GM12878 (cell line): ENCODE measurements around the gene NEBL. TPM values are rescaled to one million over a fixed set of nuclear protein-coding genes. Genes with fewer than 3 reads are reported as not detected.

Experiments
- ATAC-seq: fragments of 200-7000 bp; cut with Tn5 transposase; 3 replicates; pipeline ENCODE4 v1.9.1; 2020; ENCODE audit warnings: mild to moderate bottlenecking, moderate library complexity
- BruUV-seq: library from RNA; stranded (reverse); fragments of 400-500 nt; replicated peaks from 2 replicates; lab custom pipeline; 2021; lab: Mats Ljungman, UMichigan
- CTCF ChIA-PET: fragments of 300-600 bp; sonication (Branson Sonifier 250); formaldehyde crosslinking; extraction: SDS; loops from one replicate; lab custom pipeline; 2021; ENCODE audit warnings: inconsistent platforms; lab: Yijun Ruan, JAX
- POLR2A ChIA-PET: fragments of 350-600 bp; formaldehyde crosslinking; extraction: SDS; loops from one replicate; lab custom pipeline; 2021; ENCODE audit warnings: inconsistent platforms; lab: Charles Lee
- RAD21 ChIA-PET: fragments of 300-600 bp; sonication (Branson Sonifier 250); formaldehyde crosslinking; loops from one replicate; lab custom pipeline; 2023; ENCODE audit warnings: antibody characterized with exemption; ENCODE audit not compliant: unreplicated experiment; lab: Charles Lee
- SMC1A ChIA-PET: fragments of 300-600 bp; sonication (Branson Sonifier 250); formaldehyde crosslinking; loops from one replicate; lab custom pipeline; 2023; ENCODE audit not compliant: unreplicated experiment, uncharacterized antibody; lab: Charles Lee
- DNase-seq: peaks from one replicate; pipeline ENCODE4 v3.0.0-alpha.2; 2011; ENCODE audit warnings: low read depth, low spot score
- FAIRE-seq: peaks from 3 replicates; lab custom pipeline; 2011; peaks lifted over from hg19 to GRCh38; lab: Jason Lieb, UNC
- H2AFZ ChIP-seq: 2 replicates; pipeline ENCODE4 v1.6.0; 2011; ENCODE audit warnings: low read depth, low read length, control low read depth; ENCODE audit not compliant: control insufficient read depth
- H3K27ac ChIP-seq: 2 replicates; pipeline ENCODE4 v1.5.1; 2011; ENCODE audit warnings: control low read depth; ENCODE audit not compliant: control insufficient read depth, insufficient read depth
- H3K27me3 ChIP-seq, 2 experiments: replicated peaks in 1 of 2; 2 replicates each; pipeline versions ENCODE4 v1.6.0 to v1.6.1; 2011; ENCODE audit warnings: low read length in 1 of 2; ENCODE audit not compliant: control insufficient read depth in 2 of 2, insufficient read depth in 2 of 2
- H3K36me3 ChIP-seq, 2 experiments: 2 replicates each; pipeline ENCODE4 v1.5.1; 2011; ENCODE audit warnings: low read length in 1 of 2; ENCODE audit not compliant: control insufficient read depth in 2 of 2, insufficient read depth in 2 of 2
- H3K4me1 ChIP-seq: 2 replicates; pipeline ENCODE4 v1.6.1; 2011; ENCODE audit warnings: mild to moderate bottlenecking, low read length, moderate library complexity, mixed read lengths; ENCODE audit not compliant: control insufficient read depth, insufficient read depth
- H3K4me2 ChIP-seq: 2 replicates; pipeline ENCODE4 v1.6.0; 2011; ENCODE audit warnings: control low read depth; ENCODE audit not compliant: control insufficient read depth, insufficient read depth
- H3K4me3 ChIP-seq: fragments of 200-600 bp; sonication (generic); 2 replicates; pipeline ENCODE4 v1.5.1; 2016
- H3K79me2 ChIP-seq: 2 replicates; pipeline ENCODE4 v1.6.0; 2011; ENCODE audit warnings: low read length; ENCODE audit not compliant: control insufficient read depth, insufficient read depth
- H3K9ac ChIP-seq: 2 replicates; pipeline ENCODE4 v1.8.0; 2011; ENCODE audit warnings: low read length, control low read depth, mixed read lengths; ENCODE audit not compliant: control insufficient read depth, insufficient read depth
- H3K9me3 ChIP-seq: replicated peaks from 3 replicates; pipeline ENCODE4 v1.5.1; 2011; ENCODE audit warnings: mild to moderate bottlenecking, low read length; ENCODE audit not compliant: control insufficient read depth, insufficient read depth
- H4K20me1 ChIP-seq: 2 replicates; pipeline ENCODE4 v1.6.0; 2011; ENCODE audit not compliant: control insufficient read depth, insufficient read depth
- BMI1 ChIP-seq: fragments of 450-650 bp; IDR thresholded peaks from 2 replicates; pipeline ENCODE4 v1.6.1; 2016; ENCODE audit warnings: mild to moderate bottlenecking, moderate library complexity, borderline replicate concordance
- BRCA1 ChIP-seq: IDR thresholded peaks from 2 replicates; pipeline ENCODE4 v1.6.1; 2011; ENCODE audit warnings: low read depth, low read length, improper control_type of control experiment
- FOS ChIP-seq: IDR thresholded peaks from 3 replicates; pipeline ENCODE4 v1.6.1; 2011; ENCODE audit warnings: borderline replicate concordance; ENCODE audit not compliant: insufficient read length; ENCODE audit errors: extremely low read depth
- RB1 ChIP-seq: fragments of 450-650 bp; formaldehyde crosslinking; IDR thresholded peaks from 2 replicates; pipeline ENCODE4 v1.6.1; 2017; ENCODE audit warnings: mild to moderate bottlenecking, borderline replicate concordance
- RBBP5 ChIP-seq: fragments of 200-600 bp; sonication (generic); conservative IDR thresholded peaks from 2 replicates; pipeline ENCODE4 v1.6.1; 2016
- SMAD1 ChIP-seq: fragments of 450-650 bp; IDR thresholded peaks from 2 replicates; pipeline ENCODE4 v1.6.1; 2018; ENCODE audit warnings: mild to moderate bottlenecking, low read depth; ENCODE audit not compliant: partially characterized antibody
- ZNF207 ChIP-seq: fragments of 450-650 bp; IDR thresholded peaks from 2 replicates; pipeline ENCODE4 v1.6.1; 2014; ENCODE audit warnings: antibody characterized with exemption, mild to moderate bottlenecking, borderline replicate concordance
- ZZZ3 ChIP-seq: IDR thresholded peaks from 2 replicates; pipeline ENCODE4 v1.6.1; 2011; ENCODE audit warnings: low read depth; ENCODE audit not compliant: control insufficient read depth, insufficient read length
- WGBS: methylation state at CpG from one replicate; pipeline ENCODE4 v1.1.6; 2016; ENCODE audit warnings: low lambda C conversion rate; ENCODE audit not compliant: insufficient replicate concordance, insufficient coverage; ENCODE audit errors: missing lambda C conversion rate; 5-methylcytosine and 5-hydroxymethylcytosine counted together
- in situ Hi-C: fragments of 300-500 bp; cut with MboI; formaldehyde crosslinking; loops from 9 replicates; pipeline ENCODE4 v1.14.3; 2018; ENCODE audit warnings: mixed read lengths
- intact Hi-C: fragments of 100-400 bp; cut with micrococcal nuclease; formaldehyde crosslinking; loops from one replicate; pipeline ENCODE4 v1.14.2; 2022; ENCODE audit not compliant: unreplicated experiment
- polyA plus RNA-seq, 11 experiments: library from polyadenylated mRNA; depleted of rRNA in 4 of 11; unstranded in 6 of 11; stranded (reverse) in 5 of 11; fragments of >200 nt; fragmentation: Nextera tagmentation in 4 of 11; fragmentation: Illumina TruSeq in 1 of 11; extraction: Ambion mirVana in 4 of 11; extraction: Trizol in 1 of 11; gene quantifications; 1 replicate in 1 of 11; 2 replicates in 10 of 11; pipeline versions ENCODE4 v1.2.1 to v1.2.3, GENCODE V29; 2011 to 2016; ENCODE audit warnings: inconsistent platforms in 2 of 11, missing spikeins in 2 of 11, low read depth in 1 of 11
- total RNA-seq, 4 experiments: library from RNA; depleted of rRNA in 3 of 4; stranded (reverse); fragments of >200 nt in 3 of 4; fragmentation: Illumina TruSeq in 1 of 4; extraction: Trizol in 1 of 4; gene quantifications; 2 replicates each; pipeline versions ENCODE4 v1.2.1 to v1.2.3, GENCODE V29; 2013 to 2021
- TF ChIP-seq, protein P1 (sequence below): IDR thresholded peaks from 2 replicates; pipeline ENCODE4 v1.6.1; 2012; ENCODE audit warnings: low read length, inconsistent platforms
- TF ChIP-seq, protein P2 (sequence below): IDR thresholded peaks from 2 replicates; pipeline ENCODE4 v1.6.1; 2012; ENCODE audit warnings: mild to moderate bottlenecking, low read depth, low read length
- TF ChIP-seq, protein P3 (sequence below): fragments of 450-650 bp; IDR thresholded peaks from 2 replicates; pipeline ENCODE4 v1.6.1; 2017; ENCODE audit warnings: low read depth, mild to moderate bottlenecking, moderate library complexity
- TF ChIP-seq, protein P4 (sequence below): IDR thresholded peaks from 2 replicates; pipeline ENCODE4 v1.6.1; 2011; ENCODE audit warnings: borderline replicate concordance, low read depth, mild to moderate bottlenecking, moderate library complexity, low read length; ENCODE audit not compliant: insufficient read depth, poor library complexity, severe bottlenecking
- TF ChIP-seq, protein P5 (sequence below): fragments of 450-650 bp; IDR thresholded peaks from 2 replicates; pipeline ENCODE4 v1.6.1; 2017; ENCODE audit warnings: mild to moderate bottlenecking

Gene NEBL
- total and polyA plus RNA-seq, 10 of the 15 experiments (the other 5 are each of a cell fraction or from before 2014, with no cell fraction given), result 0.04 to 0.56 (median 0.11) TPM; not detected in 6

DNA sequence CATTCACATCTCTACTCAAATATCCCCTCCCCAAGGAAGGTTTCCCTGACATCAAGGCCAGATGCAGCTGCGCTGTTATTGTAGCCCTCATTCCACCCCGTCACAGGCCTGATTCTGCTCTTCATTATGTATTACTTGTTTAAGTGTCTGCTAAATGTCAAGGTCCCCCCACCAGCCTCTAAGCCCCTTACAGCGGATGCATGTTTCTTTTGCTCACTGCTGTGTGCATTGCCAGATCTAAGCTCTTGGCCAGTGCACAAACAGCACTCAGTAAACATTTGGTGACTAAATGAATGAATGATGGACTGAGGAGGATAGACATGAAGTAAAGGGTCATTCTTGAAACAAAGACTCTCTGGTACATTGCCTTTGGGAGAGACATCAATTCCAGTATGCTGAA lies 90.6 kb downstream of the NEBL start (continued):
- TF ChIP-seq, protein P1, sequence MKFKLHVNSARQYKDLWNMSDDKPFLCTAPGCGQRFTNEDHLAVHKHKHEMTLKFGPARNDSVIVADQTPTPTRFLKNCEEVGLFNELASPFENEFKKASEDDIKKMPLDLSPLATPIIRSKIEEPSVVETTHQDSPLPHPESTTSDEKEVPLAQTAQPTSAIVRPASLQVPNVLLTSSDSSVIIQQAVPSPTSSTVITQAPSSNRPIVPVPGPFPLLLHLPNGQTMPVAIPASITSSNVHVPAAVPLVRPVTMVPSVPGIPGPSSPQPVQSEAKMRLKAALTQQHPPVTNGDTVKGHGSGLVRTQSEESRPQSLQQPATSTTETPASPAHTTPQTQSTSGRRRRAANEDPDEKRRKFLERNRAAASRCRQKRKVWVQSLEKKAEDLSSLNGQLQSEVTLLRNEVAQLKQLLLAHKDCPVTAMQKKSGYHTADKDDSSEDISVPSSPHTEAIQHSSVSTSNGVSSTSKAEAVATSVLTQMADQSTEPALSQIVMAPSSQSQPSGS, result no peak

DNA sequence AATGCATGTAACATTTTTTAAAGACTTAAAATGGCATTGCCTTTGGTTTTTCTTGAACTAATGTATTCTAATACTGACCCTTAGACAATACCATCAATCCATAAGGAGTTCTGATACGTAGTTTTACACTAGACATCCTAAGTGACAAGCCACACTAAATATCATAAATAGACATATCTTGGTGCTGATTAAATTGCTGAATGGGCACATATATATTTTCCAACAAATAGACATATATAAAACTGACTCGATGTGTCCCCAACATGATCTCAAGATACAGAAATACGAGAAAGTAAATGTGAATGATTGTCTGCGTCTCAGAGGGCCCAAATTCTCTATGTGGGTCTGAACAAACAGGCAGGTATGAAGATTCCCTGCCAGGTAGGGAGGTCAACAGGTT lies 99.8 kb downstream of the NEBL start:
- ChIA-PET RAD21 (no interaction called here), POLR2A (no interaction called here), SMC1A (no interaction called here), CTCF (no interaction called here)
- H3K27ac ChIP-seq, result no peak overlapping the region
- no peak overlapping the region for H3K4me2 ChIP-seq
- no peak for FAIRE-seq
- ATAC-seq, result no peak
- no peak for DNase-seq
- no peak overlapping the region for H2AFZ ChIP-seq
- no peaks in the 10 kb centered on the region for H3K36me3 ChIP-seq
- H3K79me2 ChIP-seq, result no peaks in the 10 kb centered on the region
- WGBS, result 1% methylated on average over 4 of the region's 4 CpGs
- intact Hi-C loops, result no loop called here
- H3K27me3 ChIP-seq, result no peaks in the 10 kb centered on the region
- in situ Hi-C loops, result no loop called here
- no peaks in the 10 kb centered on the region for H3K9me3 ChIP-seq
- no peaks in the 10 kb centered on the region for H3K4me1 ChIP-seq
- H3K9ac ChIP-seq, result no peak overlapping the region
- no peaks in the 10 kb centered on the region for H4K20me1 ChIP-seq
- no TSS peak for BruUV-seq
- H3K4me3 ChIP-seq, result no peak overlapping the region
- TF ChIP-seq BRCA1, result no peak
- TF ChIP-seq, protein P2, sequence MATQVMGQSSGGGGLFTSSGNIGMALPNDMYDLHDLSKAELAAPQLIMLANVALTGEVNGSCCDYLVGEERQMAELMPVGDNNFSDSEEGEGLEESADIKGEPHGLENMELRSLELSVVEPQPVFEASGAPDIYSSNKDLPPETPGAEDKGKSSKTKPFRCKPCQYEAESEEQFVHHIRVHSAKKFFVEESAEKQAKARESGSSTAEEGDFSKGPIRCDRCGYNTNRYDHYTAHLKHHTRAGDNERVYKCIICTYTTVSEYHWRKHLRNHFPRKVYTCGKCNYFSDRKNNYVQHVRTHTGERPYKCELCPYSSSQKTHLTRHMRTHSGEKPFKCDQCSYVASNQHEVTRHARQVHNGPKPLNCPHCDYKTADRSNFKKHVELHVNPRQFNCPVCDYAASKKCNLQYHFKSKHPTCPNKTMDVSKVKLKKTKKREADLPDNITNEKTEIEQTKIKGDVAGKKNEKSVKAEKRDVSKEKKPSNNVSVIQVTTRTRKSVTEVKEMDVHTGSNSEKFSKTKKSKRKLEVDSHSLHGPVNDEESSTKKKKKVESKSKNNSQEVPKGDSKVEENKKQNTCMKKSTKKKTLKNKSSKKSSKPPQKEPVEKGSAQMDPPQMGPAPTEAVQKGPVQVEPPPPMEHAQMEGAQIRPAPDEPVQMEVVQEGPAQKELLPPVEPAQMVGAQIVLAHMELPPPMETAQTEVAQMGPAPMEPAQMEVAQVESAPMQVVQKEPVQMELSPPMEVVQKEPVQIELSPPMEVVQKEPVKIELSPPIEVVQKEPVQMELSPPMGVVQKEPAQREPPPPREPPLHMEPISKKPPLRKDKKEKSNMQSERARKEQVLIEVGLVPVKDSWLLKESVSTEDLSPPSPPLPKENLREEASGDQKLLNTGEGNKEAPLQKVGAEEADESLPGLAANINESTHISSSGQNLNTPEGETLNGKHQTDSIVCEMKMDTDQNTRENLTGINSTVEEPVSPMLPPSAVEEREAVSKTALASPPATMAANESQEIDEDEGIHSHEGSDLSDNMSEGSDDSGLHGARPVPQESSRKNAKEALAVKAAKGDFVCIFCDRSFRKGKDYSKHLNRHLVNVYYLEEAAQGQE, result no peak
- no peak for TF ChIP-seq RB1
- no peak for TF ChIP-seq BMI1
- TF ChIP-seq SMAD1, result no peak
- TF ChIP-seq, protein P3, sequence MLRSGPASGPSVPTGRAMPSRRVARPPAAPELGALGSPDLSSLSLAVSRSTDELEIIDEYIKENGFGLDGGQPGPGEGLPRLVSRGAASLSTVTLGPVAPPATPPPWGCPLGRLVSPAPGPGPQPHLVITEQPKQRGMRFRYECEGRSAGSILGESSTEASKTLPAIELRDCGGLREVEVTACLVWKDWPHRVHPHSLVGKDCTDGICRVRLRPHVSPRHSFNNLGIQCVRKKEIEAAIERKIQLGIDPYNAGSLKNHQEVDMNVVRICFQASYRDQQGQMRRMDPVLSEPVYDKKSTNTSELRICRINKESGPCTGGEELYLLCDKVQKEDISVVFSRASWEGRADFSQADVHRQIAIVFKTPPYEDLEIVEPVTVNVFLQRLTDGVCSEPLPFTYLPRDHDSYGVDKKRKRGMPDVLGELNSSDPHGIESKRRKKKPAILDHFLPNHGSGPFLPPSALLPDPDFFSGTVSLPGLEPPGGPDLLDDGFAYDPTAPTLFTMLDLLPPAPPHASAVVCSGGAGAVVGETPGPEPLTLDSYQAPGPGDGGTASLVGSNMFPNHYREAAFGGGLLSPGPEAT, result no peak
- TF ChIP-seq, protein P4, sequence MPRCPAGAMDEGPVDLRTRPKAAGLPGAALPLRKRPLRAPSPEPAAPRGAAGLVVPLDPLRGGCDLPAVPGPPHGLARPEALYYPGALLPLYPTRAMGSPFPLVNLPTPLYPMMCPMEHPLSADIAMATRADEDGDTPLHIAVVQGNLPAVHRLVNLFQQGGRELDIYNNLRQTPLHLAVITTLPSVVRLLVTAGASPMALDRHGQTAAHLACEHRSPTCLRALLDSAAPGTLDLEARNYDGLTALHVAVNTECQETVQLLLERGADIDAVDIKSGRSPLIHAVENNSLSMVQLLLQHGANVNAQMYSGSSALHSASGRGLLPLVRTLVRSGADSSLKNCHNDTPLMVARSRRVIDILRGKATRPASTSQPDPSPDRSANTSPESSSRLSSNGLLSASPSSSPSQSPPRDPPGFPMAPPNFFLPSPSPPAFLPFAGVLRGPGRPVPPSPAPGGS, result no peak
- TF ChIP-seq, protein P5, sequence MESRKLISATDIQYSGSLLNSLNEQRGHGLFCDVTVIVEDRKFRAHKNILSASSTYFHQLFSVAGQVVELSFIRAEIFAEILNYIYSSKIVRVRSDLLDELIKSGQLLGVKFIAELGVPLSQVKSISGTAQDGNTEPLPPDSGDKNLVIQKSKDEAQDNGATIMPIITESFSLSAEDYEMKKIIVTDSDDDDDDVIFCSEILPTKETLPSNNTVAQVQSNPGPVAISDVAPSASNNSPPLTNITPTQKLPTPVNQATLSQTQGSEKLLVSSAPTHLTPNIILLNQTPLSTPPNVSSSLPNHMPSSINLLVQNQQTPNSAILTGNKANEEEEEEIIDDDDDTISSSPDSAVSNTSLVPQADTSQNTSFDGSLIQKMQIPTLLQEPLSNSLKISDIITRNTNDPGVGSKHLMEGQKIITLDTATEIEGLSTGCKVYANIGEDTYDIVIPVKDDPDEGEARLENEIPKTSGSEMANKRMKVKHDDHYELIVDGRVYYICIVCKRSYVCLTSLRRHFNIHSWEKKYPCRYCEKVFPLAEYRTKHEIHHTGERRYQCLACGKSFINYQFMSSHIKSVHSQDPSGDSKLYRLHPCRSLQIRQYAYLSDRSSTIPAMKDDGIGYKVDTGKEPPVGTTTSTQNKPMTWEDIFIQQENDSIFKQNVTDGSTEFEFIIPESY, result no peak
- no peak for TF ChIP-seq ZNF207
- no peak for TF ChIP-seq FOS
- TF ChIP-seq RBBP5, result no peak
- TF ChIP-seq ZZZ3, result no peak
